NAMALWA (cell line): ENCODE results near the gene SELL.
"Not testable (repeated sequence)": the region's sequence is repeated elsewhere in the genome, so short reads cannot be mapped to it uniquely, and the experiment has no call there.

Experiments used
- DNase-seq: peaks from one replicate; pipeline ENCODE4 v3.0.0-alpha.2; 2015; ENCODE audit warnings: low spot score

The SELL gene

DNA sequence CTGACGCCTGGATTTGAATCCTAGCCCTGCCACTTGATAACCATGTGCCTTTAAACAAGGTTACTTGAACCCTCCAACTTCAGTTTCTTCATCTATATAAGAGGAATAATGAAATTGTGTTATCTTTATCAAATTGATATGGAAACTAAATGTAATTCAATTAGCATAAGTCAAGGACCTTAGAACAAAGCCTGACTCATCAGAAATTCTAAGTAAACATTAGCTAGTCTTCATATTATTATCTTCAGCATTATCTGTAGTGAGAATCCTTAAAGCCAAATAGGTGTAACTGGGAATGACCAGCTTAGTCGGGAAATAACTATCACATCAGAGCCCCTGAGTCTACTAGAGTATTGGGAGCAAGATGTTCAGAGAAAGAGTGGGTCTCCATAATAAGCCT is 6.6 kb downstream of the SELL start:
- DNase-seq = no peak

DNA sequence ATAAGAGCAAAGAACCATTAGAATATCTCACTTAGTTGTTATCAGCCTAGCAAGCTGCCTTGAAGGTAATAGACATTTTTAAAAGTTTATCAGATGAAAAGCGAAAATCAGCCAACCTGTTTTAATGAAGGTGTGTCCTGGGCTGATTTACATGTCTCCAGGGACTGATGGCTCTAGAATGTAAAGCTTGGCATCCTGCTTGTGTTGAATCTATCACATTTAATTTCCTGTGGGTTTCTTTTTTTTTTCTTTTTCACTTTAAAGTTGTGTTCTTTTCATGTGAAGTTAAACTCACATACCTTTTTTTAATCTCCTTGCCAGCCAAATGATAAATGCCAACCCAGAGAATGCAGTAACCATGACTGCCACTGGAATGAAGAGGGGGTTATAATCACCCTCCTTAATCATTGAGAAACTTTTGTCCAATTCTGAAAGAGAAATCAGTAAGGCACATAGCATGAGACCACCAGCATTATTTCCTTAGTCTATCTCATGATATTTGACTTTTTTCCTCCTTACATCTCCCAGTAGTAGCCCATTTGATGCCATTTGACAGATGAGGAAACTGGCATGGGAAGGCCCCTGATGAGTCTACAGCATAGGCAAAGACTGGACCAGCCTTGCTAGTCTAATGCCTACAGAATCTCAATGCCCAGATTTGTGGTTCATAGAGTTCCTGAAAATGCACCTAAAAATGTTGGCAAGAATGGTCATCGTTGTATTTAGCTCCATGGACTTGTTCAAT is 10.0 kb downstream of the SELL start:
- DNase-seq = no peak

DNA sequence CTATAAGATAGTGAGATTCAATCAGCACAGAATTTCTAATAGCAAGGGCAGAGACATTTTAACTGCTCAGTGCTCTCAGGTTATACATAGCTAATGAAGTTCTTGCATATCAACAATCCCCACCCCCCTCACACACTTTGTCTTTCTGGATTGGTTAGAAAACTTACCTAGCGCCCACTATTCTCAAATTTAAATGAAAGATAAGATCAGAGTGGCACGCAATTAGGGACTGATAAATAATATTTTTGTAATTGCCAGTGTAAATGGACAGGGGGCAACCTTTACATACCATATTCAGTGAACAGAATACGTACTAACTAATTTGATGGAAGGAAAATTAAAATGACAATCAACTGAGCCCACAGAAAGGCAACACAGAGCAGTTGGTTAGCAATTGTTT is 11.7 kb downstream of the SELL start:
- no peak for DNase-seq

DNA sequence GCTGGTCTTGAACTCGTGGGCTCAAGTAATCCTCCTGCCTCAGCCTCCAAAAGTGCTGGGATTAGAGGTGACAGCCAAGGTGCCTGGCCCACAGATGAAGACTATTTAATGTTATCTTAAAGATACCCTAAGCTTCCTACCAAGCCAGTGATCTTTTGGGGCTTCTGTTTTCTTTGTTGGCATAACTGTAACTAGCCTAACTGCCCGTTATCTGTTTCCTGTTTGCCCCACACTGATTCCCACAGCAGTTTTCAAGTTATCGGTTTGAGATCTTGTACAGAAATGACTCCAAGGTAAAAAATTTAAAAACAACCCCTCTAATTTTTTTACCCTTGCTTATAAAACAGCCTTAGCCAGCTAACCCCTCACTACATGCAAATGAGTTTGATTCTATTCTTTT is 12.4 kb downstream of the SELL start:
- DNase-seq = no peak

DNA sequence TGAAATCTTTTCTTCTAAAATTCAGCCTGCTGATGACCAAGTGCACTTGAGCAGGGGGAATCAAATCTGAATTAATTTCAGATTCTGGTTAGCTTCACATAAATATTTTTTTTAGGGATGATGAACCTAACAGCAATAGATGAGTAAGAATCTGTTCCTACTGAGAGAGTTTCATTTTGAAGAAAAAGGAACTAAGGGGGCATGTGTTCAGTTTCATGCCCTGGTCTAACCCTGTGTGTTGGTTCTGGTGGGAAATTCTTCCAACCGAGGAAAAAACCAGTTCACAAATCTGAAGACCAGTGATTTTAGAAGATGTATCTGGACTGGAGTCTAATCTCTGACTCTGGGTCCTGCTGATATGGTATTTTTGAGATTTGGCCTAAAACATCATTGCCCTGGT is 13.7 kb downstream of the SELL start:
- peak; percentile 24 for DNase-seq

DNA sequence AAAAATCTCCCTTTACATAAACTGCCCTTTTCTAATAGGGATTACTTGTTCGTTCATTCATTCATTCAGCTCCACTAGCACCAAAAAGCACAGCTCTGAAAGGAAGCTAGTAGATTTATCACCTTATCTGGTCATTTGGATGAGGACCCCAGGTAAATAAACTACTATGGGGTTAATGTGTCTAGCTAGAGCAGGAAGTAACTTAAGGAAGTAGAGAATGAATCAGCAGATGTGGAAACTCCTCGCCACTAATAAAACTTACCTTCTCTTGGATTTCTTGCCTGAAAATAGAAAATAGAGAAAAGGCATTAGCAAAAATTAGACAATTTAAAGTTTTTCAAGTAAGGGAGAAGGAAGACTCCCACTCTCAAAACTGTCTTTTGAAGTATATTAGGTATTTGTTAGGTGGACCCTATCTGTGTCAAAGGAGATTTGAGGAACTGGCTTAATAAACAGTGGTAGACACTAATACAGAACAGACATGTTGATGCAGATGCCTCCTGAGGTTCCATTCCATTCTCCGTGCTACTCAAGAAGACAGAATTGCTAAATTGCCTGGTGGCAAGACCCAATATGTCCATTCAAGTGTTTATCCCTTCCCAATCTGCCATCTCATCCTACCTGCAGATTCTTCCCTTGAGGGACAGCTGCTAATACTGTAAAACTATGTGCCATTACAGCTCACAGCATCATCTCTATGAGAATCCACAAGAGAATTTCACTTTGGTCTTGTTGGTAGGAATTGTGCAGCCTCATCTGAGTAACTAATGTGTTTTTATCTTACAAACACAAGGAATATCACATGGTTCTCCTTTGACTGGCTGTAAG is 14.9 kb downstream of the SELL start:
- peak; percentile 22 for DNase-seq

DNA sequence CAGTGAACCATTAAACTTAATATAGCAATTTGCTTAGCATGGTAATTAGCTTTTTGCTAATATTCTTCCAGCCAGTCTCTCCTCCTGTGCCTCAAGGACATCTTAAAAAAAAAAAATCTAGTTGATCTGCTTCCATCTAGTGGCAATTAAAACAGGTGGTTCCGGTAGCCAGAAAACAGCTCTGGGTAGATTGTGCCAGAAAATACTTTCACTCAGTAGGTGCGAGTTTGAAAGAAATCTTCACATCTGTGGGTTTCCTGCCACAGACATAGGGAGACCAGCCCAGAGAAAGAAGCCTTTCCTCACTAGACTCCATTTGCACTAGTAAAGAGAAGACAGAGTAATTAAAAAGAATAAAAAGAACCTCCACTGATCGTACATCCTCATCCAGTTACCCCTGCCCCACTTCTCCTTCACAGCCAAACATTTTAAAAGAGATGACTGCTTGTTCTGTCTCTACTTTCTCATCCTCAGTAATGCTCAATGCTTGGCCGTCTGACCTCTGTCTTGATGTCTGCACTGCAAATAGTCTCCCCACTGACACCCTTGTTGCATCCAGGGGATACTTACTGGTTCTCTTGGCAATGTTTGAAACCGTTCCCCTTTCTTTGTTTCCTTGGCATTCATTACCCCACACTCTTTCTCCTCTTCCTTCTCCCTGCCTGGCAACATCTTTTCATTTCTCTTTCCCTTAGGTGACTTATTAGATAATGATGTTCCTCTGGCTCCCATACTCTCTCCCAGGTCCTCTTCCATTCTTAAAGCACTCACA is 16.9 kb downstream of the SELL start:
- DNase-seq = peak; percentile 39

DNA sequence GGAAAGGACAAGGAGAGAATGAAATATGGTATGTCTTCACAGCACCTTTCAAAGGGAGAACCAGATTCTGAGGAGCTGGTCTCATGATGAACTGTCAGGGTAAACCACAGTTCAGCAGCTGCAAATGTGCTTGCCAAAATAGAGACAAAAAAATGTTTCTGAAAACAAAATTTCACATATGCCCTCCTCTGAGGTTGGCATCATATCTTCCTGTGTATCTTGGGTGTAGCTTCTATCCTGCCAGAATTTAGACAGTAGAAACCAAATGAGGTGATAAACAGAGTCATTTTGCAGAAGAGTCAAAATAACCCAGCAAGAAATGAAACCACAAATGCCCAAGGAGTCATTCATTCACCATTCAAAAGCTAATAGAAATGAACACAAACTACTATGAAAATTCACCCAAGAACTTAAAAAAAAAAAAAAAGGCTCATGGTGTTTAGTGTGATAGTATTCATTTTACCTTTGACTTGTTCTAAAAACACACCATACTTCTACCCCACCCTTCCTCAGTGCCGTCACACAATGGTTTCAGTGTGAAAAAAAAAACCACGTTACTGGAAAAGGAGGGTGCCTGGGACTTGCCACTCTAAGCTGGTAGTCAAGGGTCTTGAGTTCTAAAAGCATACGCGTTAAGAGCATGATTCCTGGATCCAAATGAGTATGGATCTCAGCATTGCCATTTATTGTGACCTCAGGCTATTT is 18.5 kb downstream of the SELL start:
- no peak for DNase-seq

DNA sequence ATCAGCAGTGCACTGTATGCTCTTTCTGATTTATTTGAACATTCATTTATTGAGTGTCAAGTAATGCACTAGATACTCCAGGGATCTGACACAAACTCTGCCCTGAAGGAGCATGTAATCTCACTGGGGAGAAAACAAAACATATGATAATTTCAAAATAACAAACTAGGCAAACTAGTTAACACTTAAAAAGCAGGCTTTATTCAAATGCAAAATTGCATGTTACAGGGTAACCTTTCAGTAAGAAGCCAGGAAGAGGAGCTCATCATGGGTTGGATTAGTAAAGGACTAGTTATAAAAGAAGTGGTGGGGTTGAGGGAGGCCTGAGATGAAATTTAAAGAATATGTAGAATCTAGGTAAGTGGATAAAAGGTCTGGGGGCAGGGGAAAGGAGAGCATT is 20.9 kb downstream of the SELL start:
- DNase-seq = no peak

DNA sequence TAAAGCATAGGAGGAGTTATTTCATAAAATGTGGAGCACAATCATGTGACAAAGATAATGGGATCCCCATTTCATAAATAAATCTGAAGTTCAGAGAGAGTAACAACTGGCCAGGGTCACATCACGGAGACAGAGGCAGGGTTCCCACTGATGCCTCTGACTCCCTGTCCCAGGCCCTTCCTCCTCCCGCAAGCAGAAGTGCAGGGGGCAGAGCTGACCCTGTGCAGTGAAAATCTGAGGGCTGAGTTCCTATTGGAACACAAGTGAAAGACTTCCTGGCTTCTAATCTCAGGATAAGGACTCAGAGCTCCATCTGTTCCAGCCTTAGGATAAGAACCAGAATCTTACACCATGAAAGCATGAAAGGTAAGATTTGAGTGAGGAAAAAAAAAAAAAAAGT is 22.0 kb downstream of the SELL start:
- DNase-seq = no peak

DNA sequence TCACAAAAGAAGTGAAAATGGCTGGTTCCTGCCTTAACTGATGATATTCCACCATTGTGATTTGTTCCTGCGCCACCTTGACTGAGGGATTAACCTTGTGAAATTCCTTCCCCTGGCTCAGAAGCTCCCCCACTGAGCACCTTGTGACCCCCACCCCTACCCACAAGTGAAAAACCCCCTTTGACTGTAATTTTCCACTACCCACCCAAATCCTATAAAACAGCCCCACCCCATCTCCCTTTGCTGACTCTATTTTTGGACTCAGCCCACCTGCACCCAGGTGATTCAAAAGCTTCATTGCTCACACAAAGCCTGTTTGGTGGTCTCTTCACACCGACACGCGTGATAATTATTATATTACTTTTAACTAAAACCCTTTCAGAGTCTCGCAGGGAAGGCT is 23.0 kb downstream of the SELL start:
- DNase-seq = not testable (repeated sequence)

DNA sequence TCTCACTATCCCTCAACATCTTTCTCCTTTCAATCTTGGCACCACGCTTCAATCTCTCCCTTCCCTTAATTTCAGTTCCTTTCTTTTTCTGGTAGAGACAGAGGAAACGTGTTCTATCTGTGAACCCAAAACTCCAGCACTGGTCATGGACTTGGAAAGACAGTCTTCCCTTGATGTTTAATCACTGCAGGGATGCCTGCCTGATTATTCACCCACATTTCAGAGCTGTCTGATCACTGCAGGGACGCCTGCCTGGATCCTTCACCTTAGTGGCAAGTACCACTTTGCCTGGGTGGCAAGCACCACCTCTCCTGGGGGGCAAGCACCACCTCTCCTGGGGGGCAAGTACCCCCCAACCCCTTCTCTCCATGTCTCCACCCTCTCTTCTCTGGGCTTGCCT is 27.8 kb downstream of the SELL start:
- DNase-seq = no peak

DNA sequence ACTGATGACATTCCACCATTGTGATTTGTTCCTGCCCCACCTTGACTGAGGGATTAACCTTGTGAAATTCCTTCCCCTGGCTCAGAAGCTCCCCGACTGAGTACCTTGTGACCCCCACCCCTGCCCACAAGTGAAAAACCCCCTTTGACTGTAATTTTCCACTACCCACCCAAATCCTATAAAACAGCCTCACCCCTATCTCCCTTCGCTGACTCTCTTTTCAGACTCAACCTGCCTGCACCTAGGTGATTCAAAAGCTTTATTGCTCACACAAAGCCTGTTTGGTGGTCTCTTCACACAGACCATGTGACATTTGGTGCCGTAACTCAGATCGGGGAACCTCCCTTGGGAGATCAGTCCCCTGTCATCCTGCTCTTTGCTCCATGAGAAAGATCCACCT is 28.3 kb downstream of the SELL start:
- DNase-seq = not testable (repeated sequence)

DNA sequence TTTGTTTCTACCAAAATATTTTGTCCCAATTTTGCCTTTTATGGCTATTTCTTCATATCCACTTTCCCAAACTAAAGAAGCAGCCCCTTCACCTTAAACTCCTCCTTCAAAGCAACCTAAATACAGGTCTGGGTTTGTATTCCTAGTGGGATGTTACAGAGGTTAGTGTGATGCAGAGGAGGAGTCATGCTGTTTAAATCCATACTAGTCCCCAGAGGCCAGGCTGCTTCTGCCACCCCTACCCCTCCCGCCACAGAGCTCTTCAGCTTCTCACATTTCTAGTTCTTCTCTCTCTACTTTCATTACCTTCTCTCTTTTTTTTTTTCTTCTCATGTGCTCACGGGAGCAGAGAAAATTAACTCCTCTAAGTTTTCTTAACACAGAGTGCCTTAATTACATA is 29.3 kb downstream of the SELL start:
- DNase-seq = no peak

DNA sequence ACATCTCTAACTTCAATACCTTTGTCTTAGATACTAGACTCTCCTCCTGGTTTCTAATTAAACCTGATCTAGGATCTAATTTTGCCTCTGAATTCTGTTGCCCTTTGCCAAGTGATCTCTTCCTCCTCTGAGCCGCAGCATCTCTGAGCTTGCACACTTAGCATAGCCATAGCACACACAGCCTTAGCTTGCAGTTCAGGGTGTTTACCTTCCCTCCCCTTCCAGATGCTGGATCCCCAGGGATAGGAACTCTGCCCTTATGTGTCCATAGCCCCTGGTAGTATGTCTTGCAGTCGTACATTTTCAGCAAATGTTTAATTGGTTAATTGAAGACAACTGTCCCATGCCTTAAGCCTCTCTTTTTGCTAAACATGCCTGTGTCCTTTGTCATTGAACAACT is 30.3 kb downstream of the SELL start:
- DNase-seq = no peak

DNA sequence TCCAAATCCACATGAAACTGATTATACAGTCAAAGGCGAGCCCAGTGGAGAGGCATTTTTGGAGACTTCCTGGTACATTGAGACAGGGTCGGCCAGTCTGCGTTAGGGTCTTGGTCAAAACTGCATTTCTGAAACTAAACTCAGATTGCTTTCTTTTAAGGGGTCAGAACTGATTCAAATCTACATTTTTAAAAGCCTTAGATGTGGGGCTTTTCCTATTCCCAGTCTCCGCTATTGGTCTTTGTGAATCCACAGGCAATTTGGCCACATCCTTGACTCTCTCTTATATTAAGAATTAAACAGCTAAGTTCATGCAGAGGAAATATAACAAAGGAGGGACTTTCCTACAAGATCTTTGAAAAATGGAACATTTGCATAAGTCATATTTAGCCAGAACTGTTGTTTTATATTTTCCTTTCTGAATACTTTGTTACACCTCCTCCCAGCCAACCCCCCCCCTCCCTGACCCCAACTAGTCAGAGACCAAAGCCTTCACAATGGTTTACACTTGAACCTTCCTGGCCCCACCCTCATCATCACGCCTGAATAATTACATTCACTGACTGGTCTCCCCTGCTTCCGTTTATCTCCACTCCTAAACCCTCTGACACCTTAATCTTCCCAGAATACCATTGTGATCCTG is 30.9 kb downstream of the SELL start:
- DNase-seq = peak; percentile 11

DNA sequence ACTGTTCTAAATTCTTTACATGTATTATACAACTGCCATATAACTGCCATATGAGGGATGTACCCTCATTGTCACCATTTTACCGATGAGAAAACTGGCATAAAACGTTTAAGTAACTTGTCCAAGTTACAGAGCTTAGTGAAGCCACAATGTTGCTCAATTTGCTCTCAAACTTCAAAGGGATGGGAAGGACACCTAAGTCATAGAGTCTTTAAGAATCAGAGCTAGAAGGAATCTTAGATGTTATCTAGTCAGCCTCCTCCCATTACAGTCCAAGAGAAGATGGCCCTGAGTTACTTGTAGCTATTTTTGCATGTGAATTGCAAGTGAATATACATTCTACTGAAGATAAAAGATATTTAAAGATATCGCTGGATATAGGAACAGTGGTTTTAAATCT is 31.7 kb downstream of the SELL start:
- DNase-seq = no peak

DNA sequence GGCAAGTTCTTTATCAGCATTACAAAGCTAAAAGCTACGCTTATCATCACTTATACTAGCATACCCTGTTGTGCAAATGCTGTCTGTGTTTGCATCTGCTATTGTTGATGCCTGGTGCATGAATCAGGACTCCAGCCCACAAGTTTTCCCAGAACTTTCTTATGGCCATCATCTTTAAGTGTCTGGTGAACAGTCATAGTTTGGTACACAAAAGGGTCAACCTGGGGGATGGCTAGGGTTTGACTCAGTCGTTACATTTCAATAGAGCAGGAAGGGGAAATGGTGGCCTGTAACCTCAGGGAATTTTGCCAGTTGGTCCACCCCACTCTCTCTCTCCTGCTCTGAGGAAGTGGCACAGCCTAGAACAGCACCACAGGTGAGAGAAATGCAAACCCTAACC is 35.4 kb downstream of the SELL start:
- no peak for DNase-seq

DNA sequence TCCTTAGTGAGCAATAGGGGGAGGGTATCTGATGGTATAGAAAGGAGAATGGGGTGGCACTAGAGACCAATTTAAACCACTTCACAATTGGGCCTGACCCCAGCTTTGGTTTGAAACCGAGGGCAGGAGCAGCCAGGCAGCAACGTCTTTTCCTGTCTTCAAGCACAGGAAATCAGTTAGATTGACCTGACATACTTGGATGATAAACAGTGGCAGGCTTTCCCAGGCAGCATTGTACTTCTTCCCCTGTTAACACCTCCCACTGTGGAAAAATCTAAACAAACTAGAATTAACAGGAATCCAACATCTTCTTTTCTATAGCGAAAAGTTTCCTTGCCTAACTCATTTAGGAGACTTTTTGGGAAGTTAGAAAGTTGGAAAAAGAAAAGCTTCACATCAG is 40.6 kb downstream of the SELL start:
- DNase-seq = no peak

DNA sequence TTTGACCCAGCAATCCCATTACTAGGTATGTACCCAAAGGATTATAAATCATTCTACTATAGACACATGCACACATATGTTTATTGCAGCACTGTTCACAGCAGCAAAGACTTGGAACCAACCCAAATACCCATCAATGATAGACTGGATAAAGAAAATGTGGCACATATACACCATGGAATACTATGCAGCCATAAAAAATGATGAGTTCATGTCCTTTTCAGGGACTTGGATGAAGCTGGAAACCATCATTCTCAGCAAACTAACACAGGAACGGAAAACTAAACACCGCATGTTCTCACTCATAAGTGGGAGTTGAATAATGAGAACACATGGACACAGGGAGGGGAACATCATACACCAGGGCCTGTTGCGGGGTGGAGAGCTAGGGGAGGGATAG is 41.2 kb downstream of the SELL start:
- not testable (repeated sequence) for DNase-seq

DNA sequence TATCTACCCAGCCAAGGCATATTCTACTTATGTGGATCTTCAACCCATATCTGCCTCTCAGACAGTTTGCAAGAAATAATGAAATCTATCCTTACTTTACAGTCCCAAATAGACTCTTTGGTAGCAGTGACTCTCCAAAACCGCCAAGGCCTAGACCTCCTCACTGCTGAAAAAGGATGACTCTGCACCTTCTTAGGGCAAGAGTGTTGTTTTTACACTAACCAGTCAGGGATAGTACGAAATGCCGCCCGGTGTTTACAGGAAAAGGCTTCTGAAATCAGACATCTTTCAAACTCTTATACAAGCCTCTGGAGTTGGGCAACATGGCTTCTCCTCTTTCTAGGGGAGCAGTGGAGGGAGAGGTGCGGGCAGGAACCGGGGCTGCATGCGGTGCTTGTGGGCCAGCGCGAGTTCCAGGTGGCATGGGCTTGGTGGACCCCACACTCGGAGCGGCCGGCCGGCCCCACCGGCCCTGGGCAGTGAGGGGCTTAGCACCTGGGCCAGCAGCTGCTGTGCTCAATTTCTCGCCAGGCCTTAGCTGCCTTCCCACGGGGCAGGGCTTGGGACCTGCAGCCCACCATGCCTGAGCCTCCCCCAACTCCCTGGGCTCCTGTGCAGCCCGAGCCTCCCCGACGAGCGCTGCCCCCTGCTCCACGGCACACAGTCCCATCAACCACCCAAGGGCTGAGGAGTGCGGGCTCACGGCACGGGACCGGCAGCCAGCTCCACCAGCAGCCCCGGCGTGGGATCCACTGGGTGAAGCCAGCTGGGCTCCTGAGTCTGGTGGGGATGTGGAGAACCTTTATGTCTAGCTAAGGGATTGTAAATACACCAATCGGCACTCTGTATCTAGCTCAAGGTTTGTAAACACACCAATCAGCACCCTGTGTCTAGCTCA is 43.5 kb downstream of the SELL start:
- not testable (repeated sequence) for DNase-seq
